Adrenal gland (tissue), 5 donors: Measurements from ENCODE around the gene ZFYVE16.

Experiments used
- CTCF ChIP-seq, 6 experiments: fragments of 450-650 bp in 4 of 6; fragments of 200-600 bp in 2 of 6; sonication (generic) in 1 of 6; IDR thresholded peaks; 1 replicate in 5 of 6; 2 replicates in 1 of 6; pipeline versions ENCODE4 v1.5.1 to v1.8.0; 2016 to 2021; ENCODE audit warnings: antibody characterized with exemption in 6 of 6, mild to moderate bottlenecking in 2 of 6, moderate library complexity in 1 of 6
- POLR2A ChIP-seq, 2 donors: fragments of 450-650 bp; IDR thresholded peaks; one replicate each; pipeline ENCODE4 v1.6.1; 2017; ENCODE audit warnings: antibody characterized with exemption in 2 of 2, mild to moderate bottlenecking in 2 of 2, moderate library complexity in 1 of 2
- donor health status: DM: no; HTN: no; CAD: no.

- TF ChIP-seq POLR2A (IDR thresholded peaks at IDR 0.05) (no peak), CTCF (IDR thresholded peaks at IDR 0.05) (no peak)
Measured at GRCh38 chr5:80468131-80468530, 60.3 kb downstream of the ZFYVE16 start.
